K562 (cell line): ENCODE data around the gene AHNAK. TPM values are rescaled to one million over a fixed set of nuclear protein-coding genes. Genes with fewer than 3 reads are reported as not detected.

Experiments
- BCL6 ChIP-seq: fragments of 250-450 bp; sonication (Bioruptor Pico); IDR thresholded peaks from 2 replicates; pipeline ENCODE4 v1.4.0; 2020
- BHLHE40 ChIP-seq: IDR thresholded peaks from 2 replicates; pipeline ENCODE4 v1.6.1; 2011; ENCODE audit warnings: low read length, improper control_type of control experiment
- CAMTA2 ChIP-seq: fragments of 250-450 bp; sonication (Bioruptor Pico); conservative IDR thresholded peaks from 2 replicates; pipeline ENCODE4 v1.5.1; 2022
- CBFB ChIP-seq: sonication (generic); formaldehyde crosslinking; IDR thresholded peaks from 2 replicates; pipeline ENCODE4 v1.4.0; 2020; ENCODE audit warnings: mild to moderate bottlenecking, missing genetic modification reagents
- CHD1 ChIP-seq: fragments of 200-600 bp; sonication (generic); IDR thresholded peaks from one replicate; pipeline ENCODE4 v1.6.1; 2012; ENCODE audit warnings: mild to moderate bottlenecking, moderate library complexity, low read length, inconsistent platforms
- DACH1 ChIP-seq: fragments of 450-650 bp; IDR thresholded peaks from 2 replicates; pipeline ENCODE4 v1.6.1; 2018; ENCODE audit not compliant: partially characterized antibody
- DPF2 ChIP-seq: fragments of 450-650 bp; IDR thresholded peaks from 2 replicates; pipeline ENCODE4 v1.6.1; 2016
- E2F5 ChIP-seq: sonication (generic); formaldehyde crosslinking; IDR thresholded peaks from 2 replicates; pipeline ENCODE4 v1.8.0; 2022; ENCODE audit warnings: mild to moderate bottlenecking, missing genetic modification reagents
- EGR1 ChIP-seq: fragments of 450-650 bp; conservative IDR thresholded peaks from 2 replicates; pipeline ENCODE4 v1.6.1; 2017; ENCODE audit warnings: mild to moderate bottlenecking
- FOXK1 ChIP-seq: sonication (generic); formaldehyde crosslinking; IDR thresholded peaks from 2 replicates; pipeline ENCODE4 v1.8.0; 2022; ENCODE audit warnings: missing genetic modification reagents, mild to moderate bottlenecking, borderline replicate concordance
- HMBOX1 ChIP-seq: sonication (generic); IDR thresholded peaks from 2 replicates; pipeline ENCODE4 v1.6.1; 2016
- NR2C2 ChIP-seq, 2 experiments: fragments of 200-800 bp in 1 of 2; sonication (Bioruptor generic) in 1 of 2; sonication (generic) in 1 of 2; formaldehyde crosslinking in 1 of 2; IDR thresholded peaks; 2 replicates each; pipeline versions ENCODE4 v1.6.1 to v1.8.0; 2016 to 2022; ENCODE audit warnings: mild to moderate bottlenecking in 1 of 2, missing compliant biosample characterization in 1 of 2, missing genetic modification characterization in 1 of 2, missing genetic modification reagents in 1 of 2
- POLR2A ChIP-seq: fragments of 450-650 bp; conservative IDR thresholded peaks from 2 replicates; pipeline ENCODE4 v1.6.1; 2016
- PTTG1 ChIP-seq: fragments of 450-650 bp; IDR thresholded peaks from 2 replicates; pipeline ENCODE4 v1.6.1; 2016; ENCODE audit warnings: low read depth, mild to moderate bottlenecking, missing genetic modification characterization, missing compliant biosample characterization
- RBM14 ChIP-seq: fragments of 200-400 bp; formaldehyde crosslinking; IDR thresholded peaks from 2 replicates; pipeline ENCODE4 v1.6.1; 2018; ENCODE audit warnings: low read depth, mild to moderate bottlenecking, low read length, moderate library complexity, borderline replicate concordance; ENCODE audit not compliant: insufficient read depth
- SNRNP70 ChIP-seq: fragments of 200-400 bp; formaldehyde crosslinking; optimal IDR thresholded peaks from 2 replicates; pipeline ENCODE3; 2017; ENCODE audit warnings: low read depth, low read length
- STAT6 ChIP-seq: sonication (generic); formaldehyde crosslinking; IDR thresholded peaks from 2 replicates; pipeline ENCODE4 v1.8.1; 2023; ENCODE audit warnings: mild to moderate bottlenecking, missing genetic modification reagents
- TCF7 ChIP-seq: sonication (generic); IDR thresholded peaks from 2 replicates; pipeline ENCODE4 v1.6.1; 2016; ENCODE audit warnings: antibody characterized with exemption, borderline replicate concordance
- ZC3H11A ChIP-seq: IDR thresholded peaks from 2 replicates; pipeline ENCODE4 v1.6.1; 2012; ENCODE audit warnings: low read depth, low read length, improper control_type of control experiment
- ZFP36 ChIP-seq: fragments of 150-350 bp; IDR thresholded peaks from 2 replicates; pipeline ENCODE4 v1.6.1; 2018; ENCODE audit warnings: low read length, low read depth; ENCODE audit not compliant: partially characterized antibody
- ZNF583 ChIP-seq: fragments of 250-450 bp; sonication (Bioruptor Pico); IDR thresholded peaks from 2 replicates; pipeline ENCODE4 v1.4.0; 2020
- ZNF592 ChIP-seq: fragments of 450-650 bp; IDR thresholded peaks from 2 replicates; pipeline ENCODE4 v1.6.1; 2017; ENCODE audit warnings: antibody characterized with exemption, mild to moderate bottlenecking
- ZNF644 ChIP-seq: fragments of 200-800 bp; sonication (Bioruptor generic); IDR thresholded peaks from 2 replicates; pipeline ENCODE4 v1.6.1; 2016; ENCODE audit warnings: low read depth, missing genetic modification characterization, missing compliant biosample characterization
- ZNF717 ChIP-seq: fragments of 250-450 bp; sonication (Bioruptor Pico); IDR thresholded peaks from 2 replicates; pipeline ENCODE4 v1.5.0; 2021
- polyA plus RNA-seq, 8 experiments: library from polyadenylated mRNA; depleted of rRNA in 4 of 8; stranded (reverse) in 5 of 8; unstranded in 3 of 8; fragments of >200 nt; fragmentation: Nextera tagmentation in 2 of 8; fragmentation: Illumina TruSeq in 1 of 8; extraction: Ambion mirVana in 2 of 8; extraction: Trizol in 1 of 8; gene quantifications; 2 replicates each; pipeline versions ENCODE4 v1.2.1 to v1.2.3, GENCODE V29; 2011 to 2014; ENCODE audit warnings: inconsistent platforms in 1 of 8, missing spikeins in 1 of 8
- total RNA-seq, 7 experiments: library from RNA; depleted of rRNA in 6 of 7; stranded (reverse); fragments of >200 nt in 6 of 7; fragmentation: Illumina TruSeq in 2 of 7; extraction: Trizol in 2 of 7; gene quantifications; 2 replicates each; pipeline versions ENCODE4 v1.2.1 to v1.2.3, GENCODE V29; 2011 to 2021; ENCODE audit warnings: low replicate concordance in 1 of 7

AHNAK gene
- total and polyA plus RNA-seq, 9 of the 15 experiments (the other 6 are each of a cell fraction or from before 2014, with no cell fraction given), result 1.5 to 89.7 (median 45.0) TPM

GRCh38 chr11:62572431-62572830 is 25.8 kb upstream of the AHNAK start (continued):
- TF ChIP-seq ZNF592 (0 out of 2 replicates have a peak, but pooled peaks have one; percentile 28), DACH1 (no peak), POLR2A (no peak), ZNF583 (no peak), ZC3H11A (no peak), BCL6 (no peak), NR2C2 (CRISPR knock-in tag; IDR thresholded peaks at IDR 0.05) (no peak), NR2C2 (tag; IDR thresholded peaks at IDR 0.05) (no peak), ZFP36 (no peak), CAMTA2 (CRISPR knock-in tag) (no peak), STAT6 (CRISPR knock-in tag) (no peak), ZNF644 (no peak), E2F5 (CRISPR knock-in tag) (no peak), RBM14 (no peak), PTTG1 (tag) (no peak), DPF2 (no peak), SNRNP70 (no peak), EGR1 (no peak), TCF7 (no peak), ZNF717 (CRISPR knock-in tag) (no peak), FOXK1 (CRISPR knock-in tag) (no peak), CBFB (CRISPR knock-in tag) (no peak), HMBOX1 (no peak), CHD1 (peak; percentile 20), BHLHE40 (no peak)
